HTERT RPE-1 (cell line): Measurements from ENCODE around the gene C10orf143.

Experiments used
- in situ Hi-C: fragments of 300-500 bp; cut with MboI; formaldehyde crosslinking; loops from 4 replicates; pipeline ENCODE4 v1.14.3; 2020; ENCODE audit warnings: low sequenced_read_pairs

The C10orf143 gene

DNA sequence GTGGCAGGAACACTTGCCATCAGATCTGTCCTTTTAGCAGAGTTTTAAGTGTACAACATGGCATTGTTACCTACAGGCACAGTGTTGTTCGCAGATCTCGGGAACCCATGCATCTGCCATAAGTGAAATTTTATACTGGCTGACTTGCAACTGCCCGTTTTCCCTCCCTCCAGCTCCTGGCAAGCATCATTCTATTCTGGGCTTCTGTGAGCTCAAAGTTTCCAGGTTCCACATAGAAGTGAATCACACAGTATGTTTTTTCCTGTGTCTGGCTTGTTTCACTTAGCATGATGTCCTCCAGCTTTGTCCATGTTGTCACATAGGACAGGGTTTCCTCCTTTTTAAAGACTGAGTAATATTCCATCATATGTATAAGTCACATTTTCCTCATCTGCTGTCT, 56.6 kb downstream of the C10orf143 start:
- in situ Hi-C loops = no loop called here

DNA sequence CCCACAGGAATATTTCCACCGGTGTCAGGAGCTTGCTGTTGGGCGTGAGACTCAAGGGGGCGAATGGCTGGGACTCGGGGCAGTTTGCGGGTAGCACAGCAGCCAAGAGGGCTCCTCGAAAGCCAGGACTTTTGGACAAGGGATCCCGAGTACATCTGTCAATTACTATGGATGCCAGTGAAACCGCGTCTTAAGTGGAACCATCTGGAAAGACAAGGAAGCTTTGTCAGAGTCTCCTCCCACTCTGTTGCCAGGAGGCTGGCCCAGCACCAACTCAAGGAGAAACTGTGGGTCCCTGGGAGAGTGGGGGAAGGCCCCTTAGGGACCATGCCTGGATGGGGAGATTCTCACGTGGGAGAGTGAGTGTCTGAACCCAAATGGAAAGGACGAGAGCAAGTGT, 57.1 kb downstream of the C10orf143 start:
- in situ Hi-C loops = no loop called here

GRCh38 chr10:130052193-130052592, 58.4 kb downstream of the C10orf143 start:
- in situ Hi-C loops = no loop called here

DNA sequence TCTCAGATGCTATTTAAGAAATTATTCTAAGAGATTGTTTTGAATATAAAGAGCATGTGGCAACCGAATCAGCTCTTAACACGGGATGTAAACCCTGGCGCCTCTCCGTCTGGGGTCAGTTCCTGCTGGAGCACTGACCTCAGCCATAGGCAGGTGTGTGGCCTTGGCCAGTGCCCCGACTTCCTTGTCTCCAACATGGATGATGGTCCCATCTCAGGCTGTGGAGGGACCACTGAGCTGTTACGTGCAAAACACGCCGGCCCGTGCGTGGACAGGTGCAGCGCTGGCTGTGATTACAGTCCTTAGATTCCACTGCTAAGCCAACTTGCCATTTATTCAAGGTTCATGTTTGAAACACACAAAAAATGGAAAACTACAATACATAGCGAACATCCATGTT, 59.9 kb downstream of the C10orf143 start:
- in situ Hi-C loops = no loop called here

- in situ Hi-C loops = no loop called here
Observed at GRCh38 chr10:130049987-130050386, 60.6 kb downstream of the C10orf143 start.

DNA sequence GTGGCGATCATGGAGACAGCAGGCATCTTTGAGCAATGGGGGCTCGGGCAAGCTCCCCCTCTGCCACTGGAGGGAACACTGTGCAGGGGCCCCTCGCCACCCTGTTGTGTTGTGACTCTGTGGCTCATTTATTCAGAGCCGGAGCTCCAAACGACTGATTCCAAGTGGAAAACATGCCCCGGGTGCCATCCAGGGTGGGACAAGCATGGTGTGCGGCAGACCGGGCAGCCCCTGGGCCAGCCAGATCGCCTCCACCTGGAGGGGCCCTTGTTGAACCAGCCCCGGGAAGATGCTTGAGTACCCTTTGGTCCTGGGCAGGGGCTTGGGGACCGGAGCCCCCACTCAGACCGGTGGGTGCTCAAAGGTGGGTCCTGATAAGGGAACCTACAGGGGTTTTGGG, 61.4 kb downstream of the C10orf143 start:
- in situ Hi-C loops = no loop called here

DNA sequence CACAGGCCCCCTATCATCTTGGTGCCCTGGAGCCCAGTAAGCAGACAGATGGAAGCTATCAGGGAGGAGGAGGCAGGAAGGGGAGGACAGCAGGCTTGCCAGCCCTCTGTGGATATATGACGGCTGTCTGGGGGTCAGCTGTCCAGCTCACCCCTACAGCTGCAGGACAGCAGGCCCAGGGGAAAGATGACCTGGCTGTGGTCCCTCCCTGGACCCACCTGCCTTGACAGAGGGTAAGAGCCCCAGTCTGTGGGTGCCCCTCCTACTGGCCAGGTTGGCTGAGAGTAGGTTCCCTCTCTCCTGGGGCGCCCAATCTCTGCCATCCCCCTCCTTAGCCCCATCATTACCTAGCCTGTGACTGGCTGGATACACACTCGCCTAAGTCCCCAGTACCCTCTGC, 62.5 kb downstream of the C10orf143 start:
- in situ Hi-C loops = no loop called here

- in situ Hi-C loops = no loop called here
Observed at GRCh38 chr10:130047336-130047735, 63.3 kb downstream of the C10orf143 start.

DNA sequence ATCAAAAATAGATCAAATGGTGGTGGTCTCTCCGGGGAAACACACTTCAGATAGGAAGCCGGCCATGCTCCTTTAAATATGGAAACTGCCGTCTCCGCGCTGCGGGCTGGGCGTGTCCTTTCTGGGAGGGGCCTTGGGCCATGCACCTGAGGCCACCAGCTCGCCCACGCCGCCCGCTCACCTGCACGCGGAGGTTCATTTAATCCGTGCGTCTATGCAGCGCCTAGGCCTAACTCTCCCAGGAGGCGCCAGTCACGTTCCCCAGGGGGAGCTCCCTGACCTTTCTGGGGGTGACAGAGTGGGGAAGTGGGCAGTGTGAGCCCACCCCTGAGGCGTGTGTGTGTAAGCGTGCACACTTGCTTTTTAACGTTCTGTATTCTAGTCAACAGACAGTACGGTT, 64.0 kb downstream of the C10orf143 start:
- in situ Hi-C loops = no loop called here

- in situ Hi-C loops = no loop called here
Observed at GRCh38 chr10:130045801-130046321, 64.8 kb downstream of the C10orf143 start.

DNA sequence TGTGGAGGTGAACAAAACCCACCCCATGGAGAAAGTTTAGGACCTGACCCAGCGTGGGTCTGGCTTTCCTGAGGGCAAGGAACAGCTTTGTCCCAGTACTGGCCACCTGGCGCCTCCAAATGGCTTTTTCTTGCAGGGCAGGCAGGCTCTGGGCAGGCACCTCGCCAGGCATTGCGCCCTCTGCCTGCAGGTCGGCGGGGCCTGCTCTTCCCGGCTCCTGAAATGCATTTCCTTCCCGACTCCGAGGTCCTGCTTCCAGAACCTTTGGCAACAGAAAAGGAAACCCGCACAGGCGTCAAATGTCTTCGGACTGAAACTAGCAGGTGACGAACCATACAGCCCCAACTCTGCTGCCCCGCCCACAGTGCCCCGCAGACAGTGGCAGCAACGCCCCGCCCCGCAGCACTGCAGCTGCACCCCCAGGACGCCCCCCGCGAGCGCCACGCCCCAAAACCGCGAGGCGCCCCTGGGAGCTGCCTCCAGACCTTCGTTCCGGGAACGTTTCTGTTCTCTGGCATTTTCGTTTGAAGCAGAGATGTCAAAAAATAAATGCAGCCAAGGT, 65.5 kb downstream of the C10orf143 start:
- in situ Hi-C loops = no loop called here

DNA sequence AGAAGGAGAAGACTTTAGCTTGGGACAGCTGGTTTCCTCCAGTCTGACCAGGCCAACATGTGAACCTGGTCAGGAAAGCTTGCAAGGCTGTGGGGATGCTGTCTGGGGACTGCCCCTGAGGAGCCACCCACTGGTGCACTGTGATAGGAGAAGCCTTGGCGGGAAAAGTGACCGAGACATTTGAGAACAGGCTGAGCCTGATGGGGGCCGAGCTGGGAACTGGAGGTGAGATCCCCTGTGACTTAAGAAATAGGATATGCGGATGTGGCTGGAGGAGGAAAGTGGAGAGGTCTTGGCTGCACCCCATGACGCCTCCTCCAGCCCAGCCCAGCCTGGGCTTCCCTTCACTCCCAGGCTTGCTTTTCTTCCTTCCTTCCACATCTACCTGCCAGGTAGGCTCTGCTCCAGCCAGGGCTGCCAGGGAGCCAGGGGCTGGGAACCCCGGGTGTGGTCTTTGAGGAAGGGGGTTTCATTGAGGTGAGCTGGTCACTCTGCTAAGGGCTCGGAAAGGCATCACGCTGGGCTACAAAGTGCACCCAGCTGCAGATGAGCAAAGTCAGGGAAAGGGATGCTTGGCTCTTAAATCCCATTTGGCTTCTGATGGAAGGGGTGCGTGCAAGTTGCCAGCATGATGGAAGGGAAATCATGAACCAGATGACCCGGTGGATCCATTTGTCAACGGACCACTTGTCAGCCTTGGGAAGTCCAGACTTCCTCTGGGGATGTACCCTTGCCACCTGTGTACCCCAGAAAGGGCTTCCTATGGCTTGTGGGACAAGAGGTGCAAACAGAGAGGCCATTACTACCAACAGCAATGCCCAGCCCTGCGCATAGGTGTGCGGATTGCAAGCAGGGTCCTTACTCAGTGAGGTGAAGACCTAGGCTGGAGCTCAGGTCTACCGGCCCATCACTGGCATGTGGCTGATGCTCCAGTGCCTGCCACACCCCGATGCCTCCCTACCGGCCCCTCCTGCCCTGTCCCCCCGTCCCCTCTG, 66.3 kb downstream of the C10orf143 start:
- in situ Hi-C loops = no loop called here

GRCh38 chr10:130043491-130043890, 67.1 kb downstream of the C10orf143 start:
- in situ Hi-C loops = no loop called here

DNA sequence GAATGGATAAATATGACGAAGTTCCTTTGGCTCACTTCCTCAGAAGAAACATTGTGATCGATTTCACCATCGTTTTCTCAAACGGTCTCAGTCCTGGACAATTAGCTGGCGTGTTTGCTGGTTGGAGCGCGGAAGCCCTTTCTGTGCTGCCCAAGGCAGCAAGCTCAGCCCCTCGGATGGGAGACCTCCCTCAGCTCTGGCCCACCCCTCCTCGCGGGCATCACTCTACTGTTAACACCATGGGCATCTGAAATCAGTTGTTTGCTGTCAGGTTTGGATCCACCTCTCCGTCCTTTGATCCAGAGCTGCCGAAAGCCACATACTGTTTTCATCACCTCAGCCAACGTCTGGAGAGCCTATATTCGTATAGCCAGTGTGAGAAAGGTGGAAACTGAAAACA, 68.2 kb downstream of the C10orf143 start:
- in situ Hi-C loops = no loop called here

GRCh38 chr10:130041451-130042371, 68.9 kb downstream of the C10orf143 start:
- in situ Hi-C loops = no loop called here

GRCh38 chr10:130040817-130041330, 69.8 kb downstream of the C10orf143 start:
- in situ Hi-C loops = no loop called here

- in situ Hi-C loops = no loop called here
Observed at GRCh38 chr10:130040351-130040750, 70.3 kb downstream of the C10orf143 start.

DNA sequence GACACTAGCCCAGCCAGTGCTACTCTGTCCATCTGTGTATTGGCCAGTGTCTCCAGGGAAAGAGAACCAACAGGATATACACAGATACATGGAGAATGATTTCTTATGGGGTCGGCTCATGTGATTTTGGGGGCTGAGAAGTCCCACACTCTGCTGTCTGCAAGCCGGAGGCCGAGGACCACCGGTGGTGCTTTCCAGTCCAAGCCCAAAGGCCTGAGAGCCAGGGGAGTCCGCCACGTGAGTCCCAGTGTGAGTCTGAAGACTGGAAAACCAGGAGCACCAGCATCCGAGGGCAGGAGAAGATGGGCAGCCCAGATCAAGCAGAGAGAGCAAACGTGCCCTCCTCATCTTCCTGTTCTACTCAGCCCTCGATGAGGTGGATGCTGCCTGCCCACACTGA, 71.5 kb downstream of the C10orf143 start:
- in situ Hi-C loops = no loop called here

DNA sequence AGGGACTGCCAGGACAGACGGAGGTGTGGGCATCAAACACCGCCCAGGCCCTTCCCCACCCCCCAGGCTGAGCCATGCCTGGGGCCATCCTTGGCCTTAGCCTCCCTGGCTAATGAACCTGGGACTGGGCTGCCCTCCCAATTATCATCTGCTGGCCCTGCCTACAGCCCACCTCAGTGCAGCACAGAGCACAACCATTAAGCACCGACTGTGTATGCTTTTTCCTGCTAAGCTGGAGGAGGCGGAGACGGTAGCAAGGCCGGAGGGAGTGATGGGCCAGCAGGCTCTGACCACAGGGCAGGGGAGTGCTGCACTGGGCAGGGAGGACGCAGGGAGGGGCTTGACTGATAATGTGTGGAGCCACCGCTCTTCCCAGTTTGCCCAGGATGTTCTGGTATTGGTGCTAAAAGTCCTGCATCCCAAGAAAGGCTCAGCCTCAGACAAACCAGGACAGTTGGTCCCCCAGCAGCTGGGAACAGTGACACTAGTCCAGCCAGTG, 72.0 kb downstream of the C10orf143 start:
- in situ Hi-C loops = no loop called here

GRCh38 chr10:130038019-130038555, 72.5 kb downstream of the C10orf143 start:
- in situ Hi-C loops = no loop called here
